Activated T-cell treated with anti-CD3 and anti-CD28 coated beads, Interleukin-2, amount 50 U/mL, for 72 hours (primary cell): ENCODE measurements around the gene DUSP28. TPM values are rescaled to one million over a fixed set of nuclear protein-coding genes. Genes with fewer than 3 reads are reported as not detected.

Experiments used
- ATAC-seq, 2 donors: fragments of 150-1000 bp; cut with Tn5 transposase; replicated peaks in 1 of 2; 2 replicates each; pipeline ENCODE4 v1.10.0; 2021; ENCODE audit warnings: moderate library complexity in 2 of 2, mild to moderate bottlenecking in 1 of 2
- DNase-seq, 2 donors: peaks; one replicate each; pipeline ENCODE4 v3.0.0; 2021 to 2022; ENCODE audit warnings: mixed read lengths in 1 of 2
- H3K27ac Mint-ChIP-seq: one replicate; pipeline ENCODE4 v1.8.0; 2022; ENCODE audit warnings: mild to moderate bottlenecking, moderate library complexity, mixed read lengths
- H3K27me3 Mint-ChIP-seq: one replicate; pipeline ENCODE4 v1.8.0; 2022; ENCODE audit warnings: low read depth, mixed read lengths
- H3K36me3 Mint-ChIP-seq, 2 donors: one replicate each; pipeline ENCODE4 v1.8.0; 2022; ENCODE audit warnings: mixed read lengths in 2 of 2, mild to moderate bottlenecking in 1 of 2; ENCODE audit not compliant: insufficient read depth in 2 of 2
- H3K4me1 Mint-ChIP-seq: one replicate; pipeline ENCODE4 v1.8.0; 2022; ENCODE audit warnings: low read depth, mixed read lengths
- H3K4me3 Mint-ChIP-seq, 2 donors: one replicate each; pipeline ENCODE4 v1.8.0; 2022; ENCODE audit warnings: mild to moderate bottlenecking in 2 of 2, mixed read lengths in 2 of 2, moderate library complexity in 2 of 2
- H3K9me3 Mint-ChIP-seq, 2 donors: one replicate each; pipeline ENCODE4 v1.8.0; 2022; ENCODE audit warnings: mixed read lengths in 2 of 2
- total RNA-seq, 2 donors: library from RNA; stranded (reverse); gene quantifications; one replicate each; pipeline ENCODE4 v1.2.3, GENCODE V29; 2022

DUSP28 gene
- total RNA-seq, 2 donors from 2014 or later: 7.1 to 7.3 TPM

DNA sequence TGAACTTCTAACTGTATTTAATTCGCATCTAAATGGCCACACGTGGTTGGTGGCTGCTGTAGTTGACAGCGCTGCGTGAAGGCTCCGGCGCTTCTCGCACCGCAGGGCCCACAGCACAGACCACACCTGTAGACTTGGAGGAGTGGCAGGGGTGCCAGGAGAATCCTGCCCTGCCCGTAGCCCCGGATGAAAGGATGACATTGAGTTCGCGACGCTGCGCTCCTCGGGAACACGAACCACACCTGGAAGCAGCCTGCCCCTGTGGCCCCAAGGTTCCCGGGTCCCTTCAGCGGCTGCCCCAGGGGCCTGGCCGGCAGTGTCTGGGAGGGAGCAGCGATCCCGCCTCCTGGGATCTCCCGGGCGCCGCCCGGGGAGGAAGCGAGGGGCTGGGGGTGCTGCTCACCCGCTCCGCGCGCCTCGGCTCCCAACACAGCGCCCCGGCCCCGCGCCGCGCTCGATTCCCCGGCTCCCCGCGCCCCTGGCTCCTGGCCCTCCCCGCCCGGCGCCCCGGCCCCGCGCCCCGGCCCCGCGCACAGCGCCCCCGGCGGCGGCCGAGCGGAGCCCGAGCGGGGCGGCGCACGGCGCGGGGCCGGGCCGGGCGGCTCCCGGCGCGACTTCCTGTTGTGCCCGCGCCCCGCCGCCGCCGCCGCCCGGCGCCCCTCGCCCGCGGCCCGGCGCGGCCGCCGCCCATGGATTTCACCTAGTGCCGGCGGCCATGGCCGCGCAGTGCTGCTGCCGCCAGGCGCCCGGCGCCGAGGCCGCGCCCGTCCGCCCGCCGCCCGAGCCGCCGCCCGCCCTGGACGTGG, 7.9 kb downstream of the DUSP28 start, which contains the start of gene RNPEPL1:
RNPEPL1 (plus strand) TSS at position 613 of the 806 bp plus-strand sequence; CDS start at position 716, 103 bp downstream.
- peak; percentile 37 to 41 for ATAC-seq
- H3K4me3 Mint-ChIP-seq: peak within 1 kb of the TSS; percentile 94 to 97
- DNase-seq: peak; percentile 57 to 74
- H3K27ac Mint-ChIP-seq: peak within 1 kb of the TSS; percentile 84
- H3K36me3 Mint-ChIP-seq: peaks cover 10 to 11% of the 10 kb centered on the region in 2 donors
- no peaks in the 10 kb centered on the region for H3K9me3 Mint-ChIP-seq
- H3K27me3 Mint-ChIP-seq: no peaks in the 10 kb centered on the region
- peaks cover 66% of the 10 kb centered on the region for H3K4me1 Mint-ChIP-seq

DNA sequence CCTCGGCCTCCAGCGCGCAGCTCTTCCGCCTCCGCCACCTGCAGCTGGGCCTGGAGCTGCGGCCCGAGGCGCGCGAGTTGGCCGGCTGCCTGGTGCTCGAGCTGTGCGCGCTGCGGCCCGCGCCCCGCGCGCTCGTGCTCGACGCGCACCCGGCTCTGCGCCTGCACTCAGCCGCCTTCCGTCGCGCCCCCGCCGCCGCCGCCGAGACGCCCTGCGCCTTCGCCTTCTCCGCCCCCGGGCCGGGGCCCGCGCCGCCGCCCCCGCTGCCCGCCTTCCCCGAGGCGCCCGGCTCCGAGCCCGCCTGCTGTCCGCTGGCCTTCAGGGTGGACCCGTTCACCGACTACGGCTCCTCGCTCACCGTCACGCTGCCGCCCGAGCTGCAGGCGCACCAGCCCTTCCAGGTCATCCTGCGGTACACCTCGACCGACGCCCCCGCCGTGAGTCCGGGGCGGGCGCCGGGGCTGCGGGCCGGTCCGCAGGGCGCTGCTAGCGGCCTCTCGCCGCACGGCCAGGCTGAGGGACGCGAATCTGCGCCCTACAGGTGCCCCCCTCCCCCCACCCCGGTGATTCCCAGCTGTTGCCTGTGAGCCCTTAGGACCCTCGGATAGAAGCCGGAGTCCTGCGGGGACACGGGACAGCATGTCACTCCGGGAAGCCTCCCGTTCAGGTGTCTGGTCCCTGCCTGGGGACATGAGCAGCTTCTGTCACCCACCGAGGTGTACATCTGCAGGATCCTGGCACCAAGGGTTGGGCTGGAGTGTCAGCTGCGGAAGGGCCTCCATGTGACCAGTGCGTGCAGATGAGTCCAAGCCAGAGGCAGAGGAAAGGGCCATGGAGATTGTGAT, 8.7 kb downstream of the DUSP28 start:
- DNase-seq (peak; percentile 50 to 64), ATAC-seq (peak in 1 of 2 donors; percentile 2)
- Mint-ChIP-seq H3K9me3 (no peaks in the 10 kb centered on the region), H3K27me3 (no peaks in the 10 kb centered on the region), H3K4me3 (peak overlapping the region; percentile 83 to 88), H3K27ac (peak overlapping the region; percentile 79), H3K36me3 (peaks cover 7 to 8% of the 10 kb centered on the region in 2 donors), H3K4me1 (peaks cover 57% of the 10 kb centered on the region)

DNA sequence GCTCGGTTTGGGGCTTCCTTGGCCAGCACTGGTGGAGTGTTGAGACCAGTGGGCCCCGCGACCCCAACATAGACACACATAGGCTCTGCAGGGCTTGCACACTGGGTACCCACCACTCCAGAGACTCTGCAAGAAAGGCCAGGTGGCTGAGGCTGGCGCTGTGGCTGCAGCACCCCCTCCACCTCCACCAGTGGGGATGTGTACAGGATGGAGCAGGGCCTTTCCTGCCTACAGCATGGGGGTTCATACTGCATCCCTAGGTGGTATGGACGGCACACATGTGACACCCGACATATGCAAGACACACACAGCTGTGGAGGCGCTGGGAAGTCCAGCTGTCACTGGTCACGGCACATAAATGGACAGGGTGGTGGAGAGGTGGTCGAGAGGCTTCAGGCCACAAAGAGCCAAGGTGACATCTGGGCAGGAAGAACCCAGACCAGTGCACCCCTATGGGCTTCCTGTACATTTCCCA, 9.4 kb downstream of the DUSP28 start:
- Mint-ChIP-seq H3K27ac (peak overlapping the region; percentile 79), H3K27me3 (no peaks in the 10 kb centered on the region), H3K9me3 (no peaks in the 10 kb centered on the region), H3K4me3 (peak overlapping the region; percentile 83 to 88), H3K4me1 (peaks cover 51% of the 10 kb centered on the region), H3K36me3 (peaks cover 5 to 8% of the 10 kb centered on the region in 2 donors)
- no peak for DNase-seq
- ATAC-seq: no peak

DNA sequence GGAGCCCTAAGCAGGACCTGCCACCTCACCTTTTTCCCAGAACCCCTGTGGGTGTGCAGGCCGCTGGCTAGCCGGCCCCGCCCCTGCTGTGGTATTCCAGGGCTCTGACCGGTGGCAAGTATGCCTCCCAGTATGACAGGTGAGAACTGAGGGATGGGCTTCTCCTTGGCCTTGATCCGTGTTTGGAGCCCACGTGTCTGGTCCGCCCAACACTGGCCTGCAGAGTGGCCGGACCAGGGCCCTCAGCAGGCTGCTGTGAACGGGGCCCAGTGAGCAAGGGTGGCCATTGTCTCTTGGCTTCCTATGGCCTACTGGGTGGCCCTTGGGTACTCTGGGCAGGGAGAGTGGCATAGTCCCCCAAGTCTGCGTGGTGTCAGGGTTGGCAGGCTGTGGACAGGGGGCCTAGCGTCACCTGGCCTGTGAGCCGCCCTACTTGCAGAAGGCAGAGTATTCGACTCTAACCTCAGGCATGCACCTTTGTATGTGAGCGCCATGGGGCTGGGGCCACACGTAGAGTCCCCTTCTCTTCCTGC, 9.9 kb downstream of the DUSP28 start:
- Mint-ChIP-seq H3K4me3 (peak overlapping the region; percentile 83 to 88), H3K27ac (no peak overlapping the region), H3K4me1 (peaks cover 46% of the 10 kb centered on the region), H3K27me3 (no peaks in the 10 kb centered on the region), H3K9me3 (no peaks in the 10 kb centered on the region), H3K36me3 (peaks cover 2 to 6% of the 10 kb centered on the region in 2 donors)
- ATAC-seq (no peak), DNase-seq (no peak)

DNA sequence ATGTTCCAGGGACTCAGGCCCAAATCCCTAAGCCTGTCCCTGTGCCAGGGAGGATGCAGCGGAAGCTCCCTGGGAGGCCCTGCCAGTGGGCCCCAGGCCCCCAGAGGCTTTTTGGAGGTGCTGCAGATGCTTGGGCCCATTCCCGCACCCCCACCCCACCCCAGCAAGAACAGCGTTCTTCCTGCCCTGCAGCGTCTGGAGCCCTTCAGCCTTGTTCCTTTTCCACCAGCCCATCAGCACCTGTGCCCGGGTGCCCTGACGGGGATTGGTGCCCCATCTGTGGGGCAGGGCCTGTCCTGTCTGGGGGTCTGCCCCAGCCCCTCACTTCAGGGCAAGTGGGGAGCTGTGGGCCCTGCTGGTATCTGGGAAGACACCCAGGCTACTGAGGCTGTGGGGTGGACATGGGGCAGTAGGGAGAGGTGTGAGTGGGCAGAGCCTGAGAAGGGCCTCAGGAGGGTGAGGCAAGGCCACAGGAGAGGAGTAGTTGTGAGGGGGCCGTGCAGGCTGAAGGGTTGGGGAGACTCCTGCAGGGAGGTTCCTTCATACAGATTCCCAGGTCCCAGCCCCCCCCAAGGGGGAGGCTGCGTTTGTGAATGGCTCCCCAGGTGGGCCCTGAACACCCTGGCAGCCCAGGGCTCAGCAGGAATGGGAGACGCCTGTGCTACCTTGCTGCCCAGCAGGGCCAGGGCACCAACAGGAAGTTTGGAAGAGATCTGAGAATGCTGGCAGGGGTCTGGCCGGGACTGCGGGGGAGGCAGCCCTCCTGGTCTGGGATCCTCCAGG, 10.6 kb downstream of the DUSP28 start:
- DNase-seq: no peak
- Mint-ChIP-seq H3K4me1 (peaks cover 40% of the 10 kb centered on the region), H3K36me3 (peaks cover 2 to 6% of the 10 kb centered on the region in 2 donors), H3K9me3 (no peaks in the 10 kb centered on the region), H3K27ac (peak overlapping the region; percentile 79), H3K27me3 (no peaks in the 10 kb centered on the region), H3K4me3 (no peak overlapping the region)
- ATAC-seq: no peak

DNA sequence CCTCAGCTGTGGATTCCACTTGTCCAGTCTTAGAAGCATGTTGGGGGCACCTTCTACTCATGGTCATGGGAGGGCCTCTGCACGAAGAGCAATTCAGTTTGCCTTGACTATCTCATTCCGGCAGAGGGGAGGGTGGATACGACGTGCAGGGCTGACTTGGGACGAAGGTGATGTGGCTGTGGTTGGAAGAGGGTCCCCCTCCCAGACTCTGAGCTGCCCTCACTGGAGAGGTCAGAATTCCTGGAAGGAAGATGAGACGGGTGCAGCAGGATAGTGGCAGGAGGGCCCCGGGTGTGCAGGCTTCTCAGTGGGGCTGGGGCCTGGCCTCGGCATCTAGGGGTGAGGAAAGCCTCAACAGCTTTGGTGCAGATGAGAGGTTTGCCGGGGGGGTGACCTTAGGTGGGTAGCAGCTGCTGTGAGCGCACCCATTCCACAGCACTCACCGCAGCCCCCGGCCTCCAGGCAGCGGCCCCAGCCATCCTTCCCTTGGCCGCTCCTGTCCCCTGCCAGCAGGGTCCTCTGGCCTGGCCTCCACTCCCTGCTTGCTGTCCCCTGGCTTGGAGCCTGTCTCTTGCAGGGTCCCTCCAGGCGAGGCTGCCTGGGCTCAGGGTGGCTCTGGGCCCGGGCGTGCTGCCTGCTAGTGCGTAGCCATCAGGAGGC, 11.3 kb downstream of the DUSP28 start:
- DNase-seq: no peak
- Mint-ChIP-seq H3K27me3 (no peaks in the 10 kb centered on the region), H3K27ac (no peak overlapping the region), H3K36me3 (peaks cover 2 to 6% of the 10 kb centered on the region in 2 donors), H3K9me3 (no peaks in the 10 kb centered on the region), H3K4me3 (no peak overlapping the region), H3K4me1 (peaks cover 40% of the 10 kb centered on the region)
- ATAC-seq: no peak

DNA sequence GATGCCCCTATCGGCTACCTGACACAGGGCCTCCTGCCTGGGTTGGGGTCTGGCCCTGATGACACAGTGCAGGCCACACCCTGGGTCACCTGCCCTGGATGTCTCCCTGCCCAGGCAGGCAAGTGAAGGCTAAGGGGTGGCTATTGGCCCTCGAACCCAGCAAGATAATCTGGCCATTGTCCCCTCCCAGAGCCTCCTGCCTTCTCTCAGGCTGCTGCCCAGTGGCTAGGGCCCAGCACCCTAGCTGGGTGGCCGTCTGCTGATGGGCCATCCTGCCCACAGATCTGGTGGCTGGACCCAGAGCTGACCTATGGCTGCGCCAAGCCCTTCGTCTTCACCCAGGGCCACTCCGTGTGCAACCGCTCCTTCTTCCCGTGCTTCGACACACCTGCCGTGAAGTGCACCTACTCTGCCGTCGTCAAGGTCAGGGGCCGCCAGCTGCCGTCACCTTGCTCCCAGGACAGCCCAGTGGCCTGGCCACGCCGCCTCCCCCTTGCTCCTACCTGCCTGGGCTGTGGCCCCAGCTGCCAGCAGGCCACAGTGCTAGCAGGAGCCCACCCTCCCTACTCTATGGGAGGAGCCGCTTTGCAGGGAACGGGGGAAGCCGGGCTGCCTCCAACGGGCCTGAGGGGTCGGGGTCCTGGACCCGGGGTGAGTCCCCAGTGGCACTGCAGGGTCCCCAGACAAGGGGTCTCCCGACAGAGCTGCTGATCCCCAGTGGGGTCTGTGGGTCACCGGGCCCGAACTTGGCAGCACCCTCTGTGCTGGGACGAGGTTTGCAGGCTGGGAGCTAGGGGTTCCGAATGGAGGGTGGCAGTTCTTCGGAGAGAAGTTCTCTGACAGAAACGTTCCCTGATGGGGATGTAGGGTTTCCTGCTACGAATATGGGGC, 12.2 kb downstream of the DUSP28 start:
- Mint-ChIP-seq H3K9me3 (no peaks in the 10 kb centered on the region), H3K27ac (no peak overlapping the region), H3K4me3 (no peak overlapping the region), H3K36me3 (peaks cover 2 to 3% of the 10 kb centered on the region in 2 donors), H3K4me1 (peaks cover 35% of the 10 kb centered on the region), H3K27me3 (no peaks in the 10 kb centered on the region)
- ATAC-seq (no peak), DNase-seq (no peak)

DNA sequence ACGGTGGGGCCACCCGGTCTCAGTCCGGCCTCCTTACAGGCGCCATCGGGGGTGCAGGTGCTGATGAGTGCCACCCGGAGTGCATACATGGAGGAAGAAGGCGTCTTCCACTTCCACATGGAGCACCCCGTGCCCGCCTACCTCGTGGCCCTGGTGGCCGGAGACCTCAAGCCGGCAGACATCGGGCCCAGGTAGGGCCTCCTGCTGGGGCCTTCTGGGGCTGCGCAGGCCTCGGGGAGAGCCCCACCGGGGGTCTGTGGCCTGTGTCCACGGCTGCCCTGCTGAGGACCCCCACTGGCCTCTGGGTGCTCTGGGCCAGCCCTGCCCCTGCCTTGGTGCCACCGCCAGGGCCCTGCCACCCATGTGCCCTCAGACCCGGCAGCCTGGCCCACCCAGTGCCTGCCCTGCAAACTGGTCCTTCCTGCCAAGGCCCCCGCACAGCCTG, 12.9 kb downstream of the DUSP28 start:
- H3K4me3 Mint-ChIP-seq: no peak overlapping the region
- no peak for ATAC-seq
- no peaks in the 10 kb centered on the region for H3K27me3 Mint-ChIP-seq
- H3K4me1 Mint-ChIP-seq: peaks cover 29% of the 10 kb centered on the region
- H3K27ac Mint-ChIP-seq: no peak overlapping the region
- H3K36me3 Mint-ChIP-seq: no peaks in the 10 kb centered on the region
- DNase-seq: no peak
- H3K9me3 Mint-ChIP-seq: no peaks in the 10 kb centered on the region

DNA sequence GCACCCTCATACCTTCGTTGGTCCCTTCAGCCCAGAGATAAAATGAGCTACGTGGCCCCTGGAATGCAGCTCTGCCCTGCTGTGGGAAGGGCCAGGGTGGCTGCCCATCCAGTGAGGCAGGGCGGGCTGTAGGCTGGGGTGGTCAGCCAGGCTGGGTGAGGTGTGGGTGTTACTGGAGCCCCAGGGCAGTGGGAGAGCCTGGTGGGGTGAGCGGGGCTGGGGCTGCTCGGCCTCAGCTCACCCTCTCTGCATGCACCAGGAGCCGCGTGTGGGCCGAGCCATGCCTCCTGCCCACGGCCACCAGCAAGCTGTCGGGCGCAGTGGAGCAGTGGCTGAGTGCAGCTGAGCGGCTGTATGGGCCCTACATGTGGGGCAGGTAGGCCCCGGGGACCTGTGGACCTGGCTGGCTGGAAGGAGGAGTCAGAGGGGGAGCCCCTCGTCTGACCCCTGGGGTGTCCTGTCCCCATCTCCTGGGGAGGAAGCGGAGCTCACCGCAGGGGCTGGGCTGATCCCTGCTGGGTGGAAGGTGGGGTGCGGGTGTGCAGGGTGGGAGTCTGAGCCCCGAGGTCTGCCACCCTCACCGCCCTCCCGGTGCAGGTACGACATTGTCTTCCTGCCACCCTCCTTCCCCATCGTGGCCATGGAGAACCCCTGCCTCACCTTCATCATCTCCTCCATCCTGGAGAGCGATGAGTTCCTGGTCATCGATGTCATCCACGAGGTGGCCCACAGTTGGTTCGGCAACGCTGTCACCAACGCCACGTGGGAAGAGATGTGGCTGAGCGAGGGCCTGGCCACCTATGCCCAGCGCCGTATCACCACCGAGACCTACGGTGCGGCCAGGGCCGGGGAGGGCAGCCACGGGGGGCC, 13.6 kb downstream of the DUSP28 start:
- H3K36me3 Mint-ChIP-seq: peaks cover 0 to 2% of the 10 kb centered on the region in 2 donors
- no peaks in the 10 kb centered on the region for H3K9me3 Mint-ChIP-seq
- H3K4me1 Mint-ChIP-seq: peaks cover 32% of the 10 kb centered on the region
- H3K27ac Mint-ChIP-seq: no peak overlapping the region
- H3K27me3 Mint-ChIP-seq: no peaks in the 10 kb centered on the region
- no peak overlapping the region for H3K4me3 Mint-ChIP-seq
- ATAC-seq (no peak), DNase-seq (no peak)

DNA sequence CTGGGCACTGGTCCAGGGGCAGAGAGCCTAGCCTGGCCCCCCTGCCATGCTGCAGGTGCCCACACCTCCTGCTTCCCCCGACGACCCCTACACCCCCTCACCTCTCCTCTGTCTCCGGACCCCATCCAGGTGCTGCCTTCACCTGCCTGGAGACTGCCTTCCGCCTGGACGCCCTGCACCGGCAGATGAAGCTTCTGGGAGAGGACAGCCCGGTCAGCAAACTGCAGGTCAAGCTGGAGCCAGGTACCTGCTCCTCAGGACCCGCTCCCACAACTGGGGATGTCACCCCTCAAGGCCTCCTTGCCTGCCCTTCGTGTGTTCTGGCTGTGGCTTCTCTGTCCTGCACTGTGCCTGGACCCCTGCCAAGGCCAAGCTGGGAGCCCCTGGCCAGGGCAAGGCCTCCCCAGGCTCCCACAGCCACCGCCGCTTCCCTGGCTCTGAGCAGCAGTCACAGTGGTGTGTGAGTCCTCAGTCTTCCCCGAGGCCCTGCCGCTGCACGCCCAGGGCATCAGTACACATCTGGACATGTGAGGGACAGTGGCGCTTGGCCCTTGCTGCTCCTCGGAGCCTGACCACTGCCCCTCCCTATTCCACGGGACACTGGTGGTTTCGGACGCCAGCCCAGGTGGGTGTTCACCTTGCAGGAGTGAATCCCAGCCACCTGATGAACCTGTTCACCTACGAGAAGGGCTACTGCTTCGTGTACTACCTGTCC, 14.4 kb downstream of the DUSP28 start:
- no peak overlapping the region for H3K4me3 Mint-ChIP-seq
- no peak for ATAC-seq
- H3K36me3 Mint-ChIP-seq: peaks cover 0 to 2% of the 10 kb centered on the region in 2 donors
- DNase-seq: no peak
- no peaks in the 10 kb centered on the region for H3K27me3 Mint-ChIP-seq
- H3K4me1 Mint-ChIP-seq: peaks cover 35% of the 10 kb centered on the region
- no peak overlapping the region for H3K27ac Mint-ChIP-seq
- H3K9me3 Mint-ChIP-seq: no peaks in the 10 kb centered on the region
